Adrenal gland (tissue), 5 donors: Measurements from ENCODE around the gene TMEM42.

Experiments
- POLR2A ChIP-seq, 2 donors: fragments of 450-650 bp; IDR thresholded peaks; one replicate each; pipeline ENCODE4 v1.6.1; 2017; ENCODE audit warnings: antibody characterized with exemption in 2 of 2, mild to moderate bottlenecking in 2 of 2, moderate library complexity in 1 of 2
- TF ChIP-seq, protein P1 (sequence below), 6 experiments: fragments of 450-650 bp in 4 of 6; fragments of 200-600 bp in 2 of 6; sonication (generic) in 1 of 6; IDR thresholded peaks; 1 replicate in 5 of 6; 2 replicates in 1 of 6; pipeline versions ENCODE4 v1.5.1 to v1.8.0; 2016 to 2021; ENCODE audit warnings: antibody characterized with exemption in 6 of 6, mild to moderate bottlenecking in 2 of 6, moderate library complexity in 1 of 6
- donor health status: DM: no; HTN: no; CAD: no.

DNA sequence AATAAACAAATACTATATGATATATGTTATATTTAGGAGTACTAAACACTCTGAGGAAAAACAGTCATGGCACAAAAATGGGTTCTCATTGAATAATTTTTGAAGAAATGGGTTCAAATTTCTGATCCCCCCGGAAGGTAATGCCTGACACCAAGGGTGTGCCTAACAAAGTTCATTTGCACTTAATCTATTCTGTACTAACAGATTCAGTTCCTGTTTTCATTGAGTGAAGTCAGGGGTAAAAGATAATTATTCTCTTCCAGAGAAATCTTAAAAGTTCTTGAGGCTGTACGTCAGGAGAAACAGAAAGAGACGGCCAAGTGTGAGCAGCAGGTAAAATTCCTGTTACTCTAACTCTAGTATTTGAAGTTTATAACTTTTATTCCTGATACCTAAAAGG, 34.5 kb upstream of the TMEM42 start:
- TF ChIP-seq POLR2A (IDR thresholded peaks at IDR 0.05): no peak
- TF ChIP-seq, protein P1, sequence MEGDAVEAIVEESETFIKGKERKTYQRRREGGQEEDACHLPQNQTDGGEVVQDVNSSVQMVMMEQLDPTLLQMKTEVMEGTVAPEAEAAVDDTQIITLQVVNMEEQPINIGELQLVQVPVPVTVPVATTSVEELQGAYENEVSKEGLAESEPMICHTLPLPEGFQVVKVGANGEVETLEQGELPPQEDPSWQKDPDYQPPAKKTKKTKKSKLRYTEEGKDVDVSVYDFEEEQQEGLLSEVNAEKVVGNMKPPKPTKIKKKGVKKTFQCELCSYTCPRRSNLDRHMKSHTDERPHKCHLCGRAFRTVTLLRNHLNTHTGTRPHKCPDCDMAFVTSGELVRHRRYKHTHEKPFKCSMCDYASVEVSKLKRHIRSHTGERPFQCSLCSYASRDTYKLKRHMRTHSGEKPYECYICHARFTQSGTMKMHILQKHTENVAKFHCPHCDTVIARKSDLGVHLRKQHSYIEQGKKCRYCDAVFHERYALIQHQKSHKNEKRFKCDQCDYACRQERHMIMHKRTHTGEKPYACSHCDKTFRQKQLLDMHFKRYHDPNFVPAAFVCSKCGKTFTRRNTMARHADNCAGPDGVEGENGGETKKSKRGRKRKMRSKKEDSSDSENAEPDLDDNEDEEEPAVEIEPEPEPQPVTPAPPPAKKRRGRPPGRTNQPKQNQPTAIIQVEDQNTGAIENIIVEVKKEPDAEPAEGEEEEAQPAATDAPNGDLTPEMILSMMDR (IDR thresholded peaks at IDR 0.05): no peak
